Fibroblast of the aortic adventitia (primary cell): ENCODE results near the gene INPP5B. TPM values are rescaled to one million over a fixed set of nuclear protein-coding genes. Genes with fewer than 3 reads are reported as not detected.

Experiments
- DNase-seq: peaks from one replicate; pipeline ENCODE4 v3.0.0-alpha.2; 2010; ENCODE audit warnings: low read depth
- H3K4me3 ChIP-seq: 2 replicates; pipeline ENCODE4 v1.5.1; 2011; ENCODE audit warnings: low read depth, mild to moderate bottlenecking, control low read depth, low read length, moderate library complexity
- CTCF ChIP-seq: IDR thresholded peaks from 2 replicates; pipeline ENCODE4 v1.5.1; 2011; ENCODE audit warnings: mild to moderate bottlenecking, low read length, control low read depth, inconsistent platforms; ENCODE audit not compliant: insufficient read depth
- total RNA-seq: library from RNA; depleted of rRNA; stranded (reverse); fragments of >200 nt; gene quantifications from 2 replicates; pipeline ENCODE4 v1.2.3, GENCODE V29; 2012; ENCODE audit warnings: low replicate concordance

The INPP5B gene
- total RNA-seq, 1 donor = 35.5 TPM

- TF ChIP-seq CTCF = no peak
- no peak for DNase-seq
- no peak overlapping the region for H3K4me3 ChIP-seq
These were observed 121.3 kb downstream of the INPP5B start for GRCh38 chr1:37825506-37825905.

- DNase-seq = no peak
- TF ChIP-seq CTCF = no peak
- no peak overlapping the region for H3K4me3 ChIP-seq
These were observed 122.9 kb downstream of the INPP5B start for GRCh38 chr1:37824001-37824400.

DNA sequence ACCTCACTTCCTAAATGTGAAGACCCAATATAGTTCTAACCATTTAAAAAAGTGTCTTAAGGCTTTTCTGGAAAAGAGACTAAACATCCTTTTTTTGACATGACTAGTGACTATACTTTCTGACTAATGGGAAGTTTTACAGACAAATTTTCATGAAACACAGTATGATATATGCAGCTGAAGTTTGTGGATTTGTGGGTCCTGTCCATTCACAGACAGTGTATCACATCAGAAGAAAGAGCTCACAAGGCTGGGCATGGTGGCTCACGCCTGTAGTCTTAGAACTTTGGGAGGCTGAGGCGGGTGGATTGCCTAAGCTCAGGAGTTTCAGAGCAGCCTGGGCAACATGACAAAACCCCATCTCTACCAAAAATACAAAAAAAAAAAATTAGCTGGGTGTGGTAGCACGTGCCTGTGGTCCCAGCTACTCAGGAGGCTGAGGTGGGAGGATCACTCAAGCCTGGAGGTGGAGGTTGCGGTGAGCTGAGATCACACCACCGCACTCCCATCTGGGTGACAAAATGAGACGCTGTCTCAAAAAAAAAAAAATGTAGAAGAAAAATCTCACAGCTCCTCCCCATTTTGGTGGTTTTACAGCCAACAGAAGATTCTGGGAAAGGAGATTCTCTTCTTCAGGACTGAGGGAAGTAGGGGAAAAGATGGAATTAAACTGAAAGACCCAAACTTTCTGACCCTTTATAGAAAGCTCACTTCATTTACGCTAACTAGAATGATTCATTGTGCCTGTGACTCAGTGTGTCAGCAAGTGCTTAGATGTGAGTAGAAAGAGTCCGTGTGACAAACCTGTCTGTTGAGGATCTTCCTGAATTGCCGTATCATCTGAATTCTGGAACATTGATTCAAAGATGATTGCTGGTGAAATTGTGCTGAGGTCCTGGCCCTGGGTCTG lies 123.7 kb downstream of the INPP5B start:
- no peak for DNase-seq
- no peak overlapping the region for H3K4me3 ChIP-seq
- TF ChIP-seq CTCF = no peak

- TF ChIP-seq CTCF = no peak
- H3K4me3 ChIP-seq = no peak overlapping the region
- DNase-seq = no peak
These were observed 125.4 kb downstream of the INPP5B start for GRCh38 chr1:37821481-37821880.

- no peak overlapping the region for H3K4me3 ChIP-seq
- no peak for TF ChIP-seq CTCF
- no peak for DNase-seq
These were observed 129.4 kb downstream of the INPP5B start for GRCh38 chr1:37817481-37817880.

DNA sequence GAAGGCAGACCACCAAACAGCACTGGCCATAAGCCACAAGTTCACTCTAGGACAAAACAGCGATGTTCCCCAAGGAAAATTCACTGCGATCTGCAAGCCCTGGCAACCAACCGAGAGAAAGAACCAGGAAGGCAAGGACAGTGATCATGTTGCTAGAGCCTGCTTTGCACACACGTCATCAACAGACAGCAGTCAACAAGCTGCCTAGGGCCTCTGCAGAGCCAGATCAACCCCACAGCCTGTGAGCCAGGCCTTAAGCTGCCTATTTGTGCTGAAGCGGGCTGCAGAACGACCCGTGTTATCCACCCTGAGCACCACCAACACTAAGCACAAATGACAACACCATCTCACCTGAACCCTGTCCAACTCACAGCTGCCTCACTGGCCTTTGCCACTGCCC lies 132.6 kb downstream of the INPP5B start:
- no peak for TF ChIP-seq CTCF
- peak; percentile 16 for DNase-seq
- H3K4me3 ChIP-seq = no peak overlapping the region
